Measurements from ENCODE around the gene GABRA6. TPM values are rescaled to one million over a fixed set of nuclear protein-coding genes. Genes with fewer than 3 reads are reported as not detected.

GABRA6 gene
- total and polyA plus RNA-seq, 2 donors (not counting 1 experiment from before 2014, with no cell fraction given) = not detected

- H3K27ac ChIP-seq (ENCODE audit: insufficient read depth, low read length) = no peak overlapping the region
- no peak overlapping the region for H3K4me3 ChIP-seq (replicated peaks in 1 of 4; ENCODE audit: control extremely low read depth in 1 of 4, insufficient read depth in 1 of 4, low read depth in 3 of 4, low read length in 4 of 4)
- no peaks in the 10 kb centered on the region for H3K27me3 ChIP-seq (ENCODE audit: control insufficient read depth, insufficient read depth, low read length)
- H3K79me2 ChIP-seq (ENCODE audit: control insufficient read depth, insufficient read depth, low read length) = no peaks in the 10 kb centered on the region
- H2AFZ ChIP-seq (ENCODE audit: low read length) = no peak overlapping the region
- H4K20me1 ChIP-seq (ENCODE audit: control insufficient read depth, extremely low read depth, insufficient read depth, low read length) = no peaks in the 10 kb centered on the region
- H3K9me3 ChIP-seq (ENCODE audit: control insufficient read depth, insufficient read depth, low read depth, low read length) = no peaks in the 10 kb centered on the region
- H3K36me3 ChIP-seq (ENCODE audit: control insufficient read depth, insufficient read depth, low read length) = no peaks in the 10 kb centered on the region
- H3K4me2 ChIP-seq (ENCODE audit: extremely low read depth, insufficient read depth, low read length) = no peak overlapping the region
- no peak overlapping the region for H3K9ac ChIP-seq (ENCODE audit: insufficient read depth, low read length)
- DNase-seq (ENCODE audit: low read depth in 2 of 2) = no peak
- no peak for TF ChIP-seq EZH2 (IDR thresholded peaks at IDR 0.05; ENCODE audit: low read length, missing control alignments)
- TF ChIP-seq, protein P1, sequence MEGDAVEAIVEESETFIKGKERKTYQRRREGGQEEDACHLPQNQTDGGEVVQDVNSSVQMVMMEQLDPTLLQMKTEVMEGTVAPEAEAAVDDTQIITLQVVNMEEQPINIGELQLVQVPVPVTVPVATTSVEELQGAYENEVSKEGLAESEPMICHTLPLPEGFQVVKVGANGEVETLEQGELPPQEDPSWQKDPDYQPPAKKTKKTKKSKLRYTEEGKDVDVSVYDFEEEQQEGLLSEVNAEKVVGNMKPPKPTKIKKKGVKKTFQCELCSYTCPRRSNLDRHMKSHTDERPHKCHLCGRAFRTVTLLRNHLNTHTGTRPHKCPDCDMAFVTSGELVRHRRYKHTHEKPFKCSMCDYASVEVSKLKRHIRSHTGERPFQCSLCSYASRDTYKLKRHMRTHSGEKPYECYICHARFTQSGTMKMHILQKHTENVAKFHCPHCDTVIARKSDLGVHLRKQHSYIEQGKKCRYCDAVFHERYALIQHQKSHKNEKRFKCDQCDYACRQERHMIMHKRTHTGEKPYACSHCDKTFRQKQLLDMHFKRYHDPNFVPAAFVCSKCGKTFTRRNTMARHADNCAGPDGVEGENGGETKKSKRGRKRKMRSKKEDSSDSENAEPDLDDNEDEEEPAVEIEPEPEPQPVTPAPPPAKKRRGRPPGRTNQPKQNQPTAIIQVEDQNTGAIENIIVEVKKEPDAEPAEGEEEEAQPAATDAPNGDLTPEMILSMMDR (conservative IDR thresholded peaks at IDR 0.05 in 1 of 2, IDR thresholded peaks at IDR 0.05 in 1 of 2; ENCODE audit: low read depth in 1 of 2, low read length in 2 of 2) = no peak
- no peaks in the 10 kb centered on the region for H3K4me1 ChIP-seq (ENCODE audit: control insufficient read depth, extremely low read depth, insufficient read depth, low read length)
Observed at GRCh38 chr5:161686881-161687280, 1.4 kb downstream of the GABRA6 start.

DNA sequence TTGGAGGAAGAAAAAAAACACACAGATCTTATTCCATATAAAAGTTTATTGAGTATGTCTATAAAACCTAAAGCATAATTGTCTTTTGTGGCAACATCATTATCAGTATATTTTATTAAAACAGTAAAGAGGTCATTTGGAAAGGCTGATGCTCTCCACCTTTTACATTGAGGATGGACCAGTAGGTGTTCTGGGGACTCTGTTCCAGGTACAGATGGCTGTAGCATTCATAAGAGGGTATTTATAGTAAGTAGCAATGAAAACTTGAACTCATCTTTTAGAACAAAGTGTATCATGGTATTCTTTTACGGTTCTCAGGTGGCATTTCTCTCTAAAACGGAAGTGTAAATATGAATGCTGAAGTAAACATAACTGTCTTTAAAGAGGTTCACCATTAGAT lies 1.8 kb downstream of the GABRA6 start:
- H3K9ac ChIP-seq (ENCODE audit: insufficient read depth, low read length) = no peak overlapping the region
- H3K27ac ChIP-seq (ENCODE audit: insufficient read depth, low read length) = no peak overlapping the region
- TF ChIP-seq EZH2 (IDR thresholded peaks at IDR 0.05; ENCODE audit: low read length, missing control alignments) = no peak
- TF ChIP-seq, protein P1 (conservative IDR thresholded peaks at IDR 0.05 in 1 of 2, IDR thresholded peaks at IDR 0.05 in 1 of 2; ENCODE audit: low read depth in 1 of 2, low read length in 2 of 2) = no peak
- H3K36me3 ChIP-seq (ENCODE audit: control insufficient read depth, insufficient read depth, low read length) = no peaks in the 10 kb centered on the region
- no peak overlapping the region for H2AFZ ChIP-seq (ENCODE audit: low read length)
- no peaks in the 10 kb centered on the region for H3K9me3 ChIP-seq (ENCODE audit: control insufficient read depth, insufficient read depth, low read depth, low read length)
- no peaks in the 10 kb centered on the region for H3K79me2 ChIP-seq (ENCODE audit: control insufficient read depth, insufficient read depth, low read length)
- no peaks in the 10 kb centered on the region for H3K27me3 ChIP-seq (ENCODE audit: control insufficient read depth, insufficient read depth, low read length)
- H3K4me3 ChIP-seq (replicated peaks in 1 of 4; ENCODE audit: control extremely low read depth in 1 of 4, insufficient read depth in 1 of 4, low read depth in 3 of 4, low read length in 4 of 4) = no peak overlapping the region
- H3K4me1 ChIP-seq (ENCODE audit: control insufficient read depth, extremely low read depth, insufficient read depth, low read length) = no peaks in the 10 kb centered on the region
- no peaks in the 10 kb centered on the region for H4K20me1 ChIP-seq (ENCODE audit: control insufficient read depth, extremely low read depth, insufficient read depth, low read length)
- H3K4me2 ChIP-seq (ENCODE audit: extremely low read depth, insufficient read depth, low read length) = no peak overlapping the region
- DNase-seq (ENCODE audit: low read depth in 2 of 2) = no peak

GRCh38 chr5:161691911-161692310 lies 6.4 kb downstream of the GABRA6 start:
- no peak overlapping the region for H3K27ac ChIP-seq (ENCODE audit: insufficient read depth, low read length)
- no peaks in the 10 kb centered on the region for H3K9me3 ChIP-seq (ENCODE audit: control insufficient read depth, insufficient read depth, low read depth, low read length)
- no peak overlapping the region for H3K4me3 ChIP-seq (replicated peaks in 1 of 4; ENCODE audit: control extremely low read depth in 1 of 4, insufficient read depth in 1 of 4, low read depth in 3 of 4, low read length in 4 of 4)
- H4K20me1 ChIP-seq (ENCODE audit: control insufficient read depth, extremely low read depth, insufficient read depth, low read length) = no peaks in the 10 kb centered on the region
- H3K36me3 ChIP-seq (ENCODE audit: control insufficient read depth, insufficient read depth, low read length) = no peaks in the 10 kb centered on the region
- TF ChIP-seq, protein P1 (conservative IDR thresholded peaks at IDR 0.05 in 1 of 2, IDR thresholded peaks at IDR 0.05 in 1 of 2; ENCODE audit: low read depth in 1 of 2, low read length in 2 of 2) = no peak
- TF ChIP-seq EZH2 (IDR thresholded peaks at IDR 0.05; ENCODE audit: low read length, missing control alignments) = no peak
- H3K27me3 ChIP-seq (ENCODE audit: control insufficient read depth, insufficient read depth, low read length) = no peaks in the 10 kb centered on the region
- no peak for DNase-seq (ENCODE audit: low read depth in 2 of 2)
- no peak overlapping the region for H3K4me2 ChIP-seq (ENCODE audit: extremely low read depth, insufficient read depth, low read length)
- H3K79me2 ChIP-seq (ENCODE audit: control insufficient read depth, insufficient read depth, low read length) = no peaks in the 10 kb centered on the region
- H3K9ac ChIP-seq (ENCODE audit: insufficient read depth, low read length) = no peak overlapping the region
- H2AFZ ChIP-seq (ENCODE audit: low read length) = no peak overlapping the region
- H3K4me1 ChIP-seq (ENCODE audit: control insufficient read depth, extremely low read depth, insufficient read depth, low read length) = no peaks in the 10 kb centered on the region

Data from fibroblast of lung (primary cell).